ENCODE data around the gene CD96. TPM values are rescaled to one million over a fixed set of nuclear protein-coding genes. Genes with fewer than 3 reads are reported as not detected.
"Not testable (repeated sequence)": the region's sequence is repeated elsewhere in the genome, so short reads cannot be mapped to it uniquely, and the experiment has no call there.

Gene CD96
- total RNA-seq, 1 experiment from 2014 or later, result not detected

GRCh38 chr3:111521891-111522290 lies 20.1 kb upstream of the CD96 start:
- no peak overlapping the region for H3K4me2 ChIP-seq (ENCODE audit: low read length)
- H2AFZ ChIP-seq (ENCODE audit: low read length), result no peak overlapping the region
- no peaks in the 10 kb centered on the region for H3F3A ChIP-seq (ENCODE audit: low read length, unreplicated experiment)
- no peaks in the 10 kb centered on the region for H4K20me1 ChIP-seq (ENCODE audit: low read length)
- no peaks in the 10 kb centered on the region for H3K4me1 ChIP-seq (ENCODE audit: insufficient read depth, low read length)
- TF ChIP-seq CTCF (conservative IDR thresholded peaks at IDR 0.05; ENCODE audit: low read depth, low read length), result no peak
- TF ChIP-seq EZH2 (IDR thresholded peaks at IDR 0.05; ENCODE audit: low read length, unreplicated experiment), result no peak
- TF ChIP-seq EZH2phosphoT487 (IDR thresholded peaks at IDR 0.05; ENCODE audit: borderline replicate concordance, low read length), result no peak
- POLR2A ChIA-PET (ENCODE audit: unreplicated experiment), result no interaction called here
- H3K79me2 ChIP-seq (ENCODE audit: low read length), result no peaks in the 10 kb centered on the region
- H3K9ac ChIP-seq (ENCODE audit: low read length), result no peak overlapping the region
- no peaks in the 10 kb centered on the region for H3K9me3 ChIP-seq (ENCODE audit: low read length)
- no peak overlapping the region for H3K27ac ChIP-seq (ENCODE audit: low read length)
- H3K9me2 ChIP-seq (replicated peaks; ENCODE audit: low read length), result no peaks in the 10 kb centered on the region
- intact Hi-C loops (cut with micrococcal nuclease), result no loop called here
- no peak for ATAC-seq
- CTCF ChIA-PET, result no interaction called here
- no peak overlapping the region for H3K4me3 ChIP-seq (ENCODE audit: low read length)
- BruUV-seq (replicated peaks), result no TSS peak
- H3K27me3 ChIP-seq (ENCODE audit: low read length), result no peaks in the 10 kb centered on the region
- H3K36me3 ChIP-seq (ENCODE audit: low read depth, low read length), result no peaks in the 10 kb centered on the region
- no peak for DNase-seq

DNA sequence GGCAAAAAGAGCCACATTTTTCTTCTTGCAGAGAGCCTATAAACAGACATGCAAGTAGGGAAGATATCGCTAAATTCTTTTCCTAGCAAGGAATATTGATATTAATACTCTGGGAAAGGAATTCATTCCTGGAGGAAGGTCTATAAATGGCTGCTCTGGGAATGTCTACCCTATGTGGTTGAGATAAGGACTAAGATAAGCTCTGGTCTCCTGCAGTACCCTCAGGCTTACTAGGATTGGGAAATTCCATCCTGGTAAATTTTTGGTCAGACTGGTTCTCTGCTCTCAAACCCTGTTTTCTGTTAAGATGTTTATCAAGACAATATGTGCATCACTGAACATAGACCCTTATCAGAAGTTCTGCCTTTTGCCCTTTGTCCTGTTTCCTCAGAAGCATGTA lies 17.5 kb upstream of the CD96 start:
- H3K36me3 ChIP-seq (ENCODE audit: low read depth, low read length); H3F3A ChIP-seq (ENCODE audit: low read length, unreplicated experiment); H4K20me1 ChIP-seq (ENCODE audit: low read length); H3K4me1 ChIP-seq (ENCODE audit: insufficient read depth, low read length); H3K4me3 ChIP-seq (ENCODE audit: low read length); DNase-seq; H3K79me2 ChIP-seq (ENCODE audit: low read length); POLR2A ChIA-PET (ENCODE audit: unreplicated experiment); intact Hi-C loops (cut with micrococcal nuclease); H2AFZ ChIP-seq (ENCODE audit: low read length); H3K27me3 ChIP-seq (ENCODE audit: low read length); H3K9me2 ChIP-seq (replicated peaks; ENCODE audit: low read length); BruUV-seq (replicated peaks); CTCF ChIA-PET; H3K27ac ChIP-seq (ENCODE audit: low read length); ATAC-seq; H3K9me3 ChIP-seq (ENCODE audit: low read length); H3K4me2 ChIP-seq (ENCODE audit: low read length); H3K9ac ChIP-seq (ENCODE audit: low read length): not testable (repeated sequence)

DNA sequence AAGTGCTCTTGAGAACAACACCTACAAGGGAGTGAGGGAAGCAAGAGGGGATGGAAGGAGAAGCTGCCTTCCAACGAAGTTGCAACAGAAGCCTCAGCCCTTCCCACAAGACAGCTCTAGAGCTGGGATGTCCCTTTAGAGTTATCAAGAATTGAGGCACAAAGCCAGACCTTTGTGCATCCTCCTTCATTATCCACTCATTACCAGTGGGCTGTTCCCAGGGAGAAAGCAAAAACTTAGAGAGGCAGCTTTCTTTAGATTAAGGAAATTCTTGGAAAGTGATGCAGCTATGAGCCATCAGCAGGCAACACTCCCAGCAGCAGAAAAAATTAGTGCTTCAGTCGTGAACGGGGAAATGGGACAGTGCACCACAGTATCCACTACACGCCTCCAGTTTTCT lies 10.6 kb upstream of the CD96 start:
- TF ChIP-seq EZH2 (IDR thresholded peaks at IDR 0.05; ENCODE audit: low read length, unreplicated experiment) (no peak), CTCF (conservative IDR thresholded peaks at IDR 0.05; ENCODE audit: low read depth, low read length) (no peak), EZH2phosphoT487 (IDR thresholded peaks at IDR 0.05; ENCODE audit: borderline replicate concordance, low read length) (no peak)
- no peaks in the 10 kb centered on the region for H3K79me2 ChIP-seq (ENCODE audit: low read length)
- no peak overlapping the region for H3K4me3 ChIP-seq (ENCODE audit: low read length)
- no peak overlapping the region for H2AFZ ChIP-seq (ENCODE audit: low read length)
- ChIA-PET CTCF (no interaction called here), POLR2A (ENCODE audit: unreplicated experiment) (interaction anchor here (0.6 kb wide), 2 partner anchors 24 to 141 kb away, joined by 3 read pairs; no protein-coding TSS in a partner anchor)
- H4K20me1 ChIP-seq (ENCODE audit: low read length), result no peaks in the 10 kb centered on the region
- H3K4me1 ChIP-seq (ENCODE audit: insufficient read depth, low read length), result peaks cover 17% of the 10 kb centered on the region
- no peaks in the 10 kb centered on the region for H3K9me3 ChIP-seq (ENCODE audit: low read length)
- no peaks in the 10 kb centered on the region for H3K27me3 ChIP-seq (ENCODE audit: low read length)
- DNase-seq (peak; percentile 23), ATAC-seq (no peak)
- H3K27ac ChIP-seq (ENCODE audit: low read length), result no peak overlapping the region
- no peaks in the 10 kb centered on the region for H3F3A ChIP-seq (ENCODE audit: low read length, unreplicated experiment)
- intact Hi-C loops (cut with micrococcal nuclease), result loop anchor here (10.0 kb wide), 2 partner anchors 317 to 1217 kb away; no protein-coding TSS in a partner anchor
- H3K36me3 ChIP-seq (ENCODE audit: low read depth, low read length), result no peaks in the 10 kb centered on the region
- no TSS peak for BruUV-seq (replicated peaks)
- no peak overlapping the region for H3K4me2 ChIP-seq (ENCODE audit: low read length)
- no peaks in the 10 kb centered on the region for H3K9me2 ChIP-seq (replicated peaks; ENCODE audit: low read length)
- no peak overlapping the region for H3K9ac ChIP-seq (ENCODE audit: low read length)
